RWPE2 (cell line): Measurements from ENCODE around the gene PTPRK.

Source experiments
- ATAC-seq: fragments of 200-7000 bp; cut with Tn5 transposase; 3 replicates; pipeline ENCODE4 v1.9.1; 2021; ENCODE audit warnings: low read depth
- DNase-seq: peaks from one replicate; pipeline ENCODE4 v3.0.0-alpha.2; 2020; ENCODE audit warnings: low spot score
- H3K27ac ChIP-seq: fragments of 450-650 bp; 2 replicates; pipeline ENCODE4 v1.5.1; 2017; ENCODE audit warnings: mild to moderate bottlenecking; ENCODE audit not compliant: poor library complexity, severe bottlenecking
- H3K27me3 ChIP-seq: fragments of 250-450 bp; sonication (Bioruptor Pico); 2 replicates; pipeline ENCODE4 v1.5.1; 2021; ENCODE audit warnings: mild to moderate bottlenecking, moderate library complexity; ENCODE audit not compliant: insufficient read depth, poor library complexity, severe bottlenecking
- H3K36me3 ChIP-seq: fragments of 250-450 bp; sonication (Bioruptor Pico); 2 replicates; pipeline ENCODE4 v1.5.1; 2020; ENCODE audit warnings: low read depth, mild to moderate bottlenecking, moderate library complexity
- H3K4me1 ChIP-seq: fragments of 250-450 bp; sonication (Bioruptor Pico); 2 replicates; pipeline ENCODE4 v1.5.1; 2021; ENCODE audit warnings: mild to moderate bottlenecking, moderate library complexity; ENCODE audit not compliant: insufficient read depth, poor library complexity, severe bottlenecking
- H3K4me3 ChIP-seq: fragments of 250-450 bp; sonication (Bioruptor Pico); 2 replicates; pipeline ENCODE4 v1.5.1; 2021; ENCODE audit warnings: mild to moderate bottlenecking, moderate library complexity; ENCODE audit not compliant: severe bottlenecking
- H3K9me3 ChIP-seq: fragments of 250-450 bp; sonication (Bioruptor Pico); 2 replicates; pipeline ENCODE4 v1.5.1; 2021; ENCODE audit warnings: mild to moderate bottlenecking, moderate library complexity; ENCODE audit not compliant: severe bottlenecking
- TF ChIP-seq, protein P1 (sequence below): fragments of 450-650 bp; IDR thresholded peaks from one replicate; pipeline ENCODE4 v1.5.1; 2017; ENCODE audit warnings: mild to moderate bottlenecking, moderate library complexity; ENCODE audit not compliant: poor library complexity, severe bottlenecking

Gene PTPRK

DNA sequence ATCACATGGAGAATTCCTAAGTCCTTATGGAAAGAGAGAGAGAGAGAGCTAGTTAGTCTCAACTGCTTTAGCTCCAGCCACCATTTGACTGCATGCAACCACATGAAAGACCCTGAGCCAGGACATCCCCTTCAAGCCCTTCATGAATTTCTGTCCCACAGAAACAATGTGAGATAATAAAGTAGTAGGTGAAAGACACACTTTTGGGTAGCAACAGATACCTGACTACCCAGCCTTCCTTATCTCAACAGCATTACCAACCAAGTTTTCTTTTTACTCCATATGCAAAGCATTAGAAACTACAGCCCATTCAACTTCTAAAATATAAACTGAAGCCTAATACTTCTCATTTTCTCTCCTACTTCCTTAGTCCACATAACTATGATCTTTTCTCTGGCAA lies 596.4 kb downstream of the PTPRK start:
- Histone ChIP-seq H3K27ac (no peak overlapping the region), H3K36me3 (no peaks in the 10 kb centered on the region), H3K4me3 (no peak overlapping the region), H3K27me3 (no peaks in the 10 kb centered on the region), H3K9me3 (no peaks in the 10 kb centered on the region), H3K4me1 (no peaks in the 10 kb centered on the region)
- TF ChIP-seq, protein P1, sequence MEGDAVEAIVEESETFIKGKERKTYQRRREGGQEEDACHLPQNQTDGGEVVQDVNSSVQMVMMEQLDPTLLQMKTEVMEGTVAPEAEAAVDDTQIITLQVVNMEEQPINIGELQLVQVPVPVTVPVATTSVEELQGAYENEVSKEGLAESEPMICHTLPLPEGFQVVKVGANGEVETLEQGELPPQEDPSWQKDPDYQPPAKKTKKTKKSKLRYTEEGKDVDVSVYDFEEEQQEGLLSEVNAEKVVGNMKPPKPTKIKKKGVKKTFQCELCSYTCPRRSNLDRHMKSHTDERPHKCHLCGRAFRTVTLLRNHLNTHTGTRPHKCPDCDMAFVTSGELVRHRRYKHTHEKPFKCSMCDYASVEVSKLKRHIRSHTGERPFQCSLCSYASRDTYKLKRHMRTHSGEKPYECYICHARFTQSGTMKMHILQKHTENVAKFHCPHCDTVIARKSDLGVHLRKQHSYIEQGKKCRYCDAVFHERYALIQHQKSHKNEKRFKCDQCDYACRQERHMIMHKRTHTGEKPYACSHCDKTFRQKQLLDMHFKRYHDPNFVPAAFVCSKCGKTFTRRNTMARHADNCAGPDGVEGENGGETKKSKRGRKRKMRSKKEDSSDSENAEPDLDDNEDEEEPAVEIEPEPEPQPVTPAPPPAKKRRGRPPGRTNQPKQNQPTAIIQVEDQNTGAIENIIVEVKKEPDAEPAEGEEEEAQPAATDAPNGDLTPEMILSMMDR = no peak
- ATAC-seq (no peak), DNase-seq (no peak)

DNA sequence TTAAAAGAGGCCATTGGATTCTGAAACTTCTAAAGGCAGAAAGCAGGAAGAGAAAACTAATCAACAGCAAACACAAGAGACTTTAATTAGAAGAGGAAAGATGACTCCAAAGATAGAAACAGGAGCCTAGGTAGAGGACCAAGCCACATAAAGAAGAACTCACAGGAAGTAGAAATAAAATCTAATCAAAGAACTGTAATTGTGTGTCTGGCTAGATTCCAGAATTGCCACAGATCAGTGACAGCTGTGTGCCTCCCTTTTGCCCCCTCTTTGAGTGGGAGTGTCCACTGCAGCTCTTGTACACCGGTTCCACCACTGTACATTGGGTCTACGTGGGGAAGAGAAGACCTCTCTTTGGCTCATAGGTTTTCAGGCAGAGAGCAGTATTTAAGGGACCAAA lies 597.3 kb downstream of the PTPRK start:
- no peak overlapping the region for H3K4me3 ChIP-seq

DNA sequence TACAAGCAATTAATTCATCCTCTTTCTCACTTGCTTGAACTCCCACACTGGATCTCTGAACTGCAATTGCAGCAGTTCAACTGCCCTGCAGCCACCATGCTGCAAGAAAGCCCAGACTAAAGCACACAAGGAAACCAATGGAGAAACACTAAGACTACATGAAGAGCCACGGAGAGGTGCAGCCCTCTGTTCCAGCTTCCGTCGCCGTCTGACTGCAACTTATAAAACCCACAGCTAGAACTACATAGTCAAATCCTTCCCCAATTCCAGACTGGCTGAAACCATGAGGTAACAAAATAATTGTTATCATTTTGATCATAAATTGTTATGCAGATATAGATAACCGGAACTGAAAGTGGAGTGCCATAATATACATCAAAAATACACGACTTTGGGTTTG lies 598.4 kb downstream of the PTPRK start:
- Histone ChIP-seq H3K4me1 (no peaks in the 10 kb centered on the region), H3K27ac (no peak overlapping the region), H3K27me3 (no peaks in the 10 kb centered on the region), H3K9me3 (no peaks in the 10 kb centered on the region), H3K36me3 (no peaks in the 10 kb centered on the region), H3K4me3 (no peak overlapping the region)
- ATAC-seq = no peak
- TF ChIP-seq, protein P1 = no peak
- DNase-seq = no peak

More for the DNA sequence above, 597.3 kb downstream of the PTPRK start:
- ATAC-seq (no peak), DNase-seq (no peak)
- no peaks in the 10 kb centered on the region for H3K27me3 ChIP-seq
- H3K9me3 ChIP-seq = no peaks in the 10 kb centered on the region
- no peaks in the 10 kb centered on the region for H3K4me1 ChIP-seq
- no peaks in the 10 kb centered on the region for H3K36me3 ChIP-seq
- H3K27ac ChIP-seq = no peak overlapping the region
- TF ChIP-seq, protein P1 = no peak

DNA sequence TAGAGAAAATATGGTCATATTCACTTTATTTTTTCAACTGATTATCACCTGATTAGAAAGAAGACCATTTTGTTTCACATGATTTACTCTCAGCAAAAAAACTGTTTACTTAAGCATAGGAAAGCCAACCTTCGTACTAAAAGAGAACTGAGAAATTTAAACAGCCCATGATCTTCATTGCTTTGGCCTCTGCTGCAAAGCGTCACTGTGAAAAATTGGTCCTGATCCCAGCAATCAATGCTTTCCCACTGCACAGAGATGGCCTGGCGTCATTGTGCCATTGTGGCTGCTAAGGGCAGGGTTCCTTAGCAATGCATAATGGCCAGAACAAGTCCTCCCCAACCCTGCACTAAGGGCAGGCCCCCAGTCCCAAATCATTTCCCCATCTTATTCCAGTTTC lies 599.6 kb downstream of the PTPRK start:
- TF ChIP-seq, protein P1 = no peak
- no peak overlapping the region for H3K4me3 ChIP-seq
- no peak for ATAC-seq
- no peak overlapping the region for H3K27ac ChIP-seq
- no peaks in the 10 kb centered on the region for H3K4me1 ChIP-seq
- no peaks in the 10 kb centered on the region for H3K9me3 ChIP-seq
- H3K27me3 ChIP-seq = no peaks in the 10 kb centered on the region
- no peaks in the 10 kb centered on the region for H3K36me3 ChIP-seq
- DNase-seq = no peak
